ENCODE data around the gene GPR68. TPM values are rescaled to one million over a fixed set of nuclear protein-coding genes. Genes with fewer than 3 reads are reported as not detected.
A peak's percentile ranks its signal among the peaks of the same experiment; 100 is the strongest.
"Not testable (repeated sequence)": the region's sequence is repeated elsewhere in the genome, so short reads cannot be mapped to it uniquely, and the experiment has no call there.

Gene GPR68
- total RNA-seq, 2 experiments from 2014 or later: 0.13 to 0.84 TPM

GRCh38 chr14:91228112-91229004 is 16.1 kb downstream of the GPR68 start:
- Histone ChIP-seq H3K4me1 (ENCODE audit: insufficient read depth, low read length, poor library complexity, severe bottlenecking) (peaks cover 35% of the 10 kb centered on the region), H3K9me3 (ENCODE audit: low read length) (peaks cover 12% of the 10 kb centered on the region), H3K4me3 (ENCODE audit: low read depth, low read length, poor library complexity, severe bottlenecking) (no peak overlapping the region), H3K4me2 (ENCODE audit: low read length) (peak overlapping the region; percentile 52), H3K9me2 (ENCODE audit: insufficient read depth, low read length) (no peaks in the 10 kb centered on the region), H3K27ac (ENCODE audit: low read depth, low read length, poor library complexity, severe bottlenecking) (peak overlapping the region; percentile 22), H2AFZ (ENCODE audit: low read length) (peak overlapping the region; percentile 52; the same call in 1 of the 2 replicates), H3K36me3 (ENCODE audit: insufficient read depth, low read length) (peaks cover 12% of the 10 kb centered on the region), H3K79me2 (ENCODE audit: insufficient read depth, low read depth, low read length) (no peaks in the 10 kb centered on the region), H4K20me1 (ENCODE audit: insufficient read depth, low read length) (no peaks in the 10 kb centered on the region)
- BruUV-seq (replicated peaks): no TSS peak
- intact Hi-C loops (cut with micrococcal nuclease; ENCODE audit: unreplicated experiment): no loop called here
- POLR2A ChIA-PET: interaction anchor here (0.6 to 2.5 kb wide), 4 partner anchors 13 to 731 kb away, joined by 3 to 8 read pairs (median 4); no protein-coding TSS in a partner anchor
- CTCF ChIA-PET (ENCODE audit: unreplicated experiment): interaction anchor here (0.6 to 1.0 kb wide), 2 partner anchors 12 to 24 kb away, joined by 3 to 4 read pairs; no protein-coding TSS in a partner anchor
- TF ChIP-seq EZH2phosphoT487 (IDR thresholded peaks at IDR 0.05; ENCODE audit: borderline replicate concordance, low read depth, low read length) (no peak), CTCF (conservative IDR thresholded peaks at IDR 0.05; ENCODE audit: low read length) (no peak)
- peak; percentile 61 for DNase-seq (ENCODE audit: low spot score)

GRCh38 chr14:91227183-91227628 is 17.3 kb downstream of the GPR68 start:
- no peak for DNase-seq (ENCODE audit: low spot score)
- H2AFZ ChIP-seq (ENCODE audit: low read length): no peak overlapping the region
- no peak overlapping the region for H3K4me2 ChIP-seq (ENCODE audit: low read length)
- no peaks in the 10 kb centered on the region for H4K20me1 ChIP-seq (ENCODE audit: insufficient read depth, low read length)
- H3K27ac ChIP-seq (ENCODE audit: low read depth, low read length, poor library complexity, severe bottlenecking): no peak overlapping the region
- peaks cover 12% of the 10 kb centered on the region for H3K36me3 ChIP-seq (ENCODE audit: insufficient read depth, low read length)
- peaks cover 35% of the 10 kb centered on the region for H3K4me1 ChIP-seq (ENCODE audit: insufficient read depth, low read length, poor library complexity, severe bottlenecking)
- no peak overlapping the region for H3K4me3 ChIP-seq (ENCODE audit: low read depth, low read length, poor library complexity, severe bottlenecking)
- BruUV-seq (replicated peaks): no TSS peak
- ChIA-PET POLR2A (interaction anchor here (0.6 to 2.5 kb wide), 2 partner anchors 14 to 18 kb away, joined by 3 to 8 read pairs; no protein-coding TSS in a partner anchor), CTCF (ENCODE audit: unreplicated experiment) (no interaction called here)
- peaks cover 12% of the 10 kb centered on the region for H3K9me3 ChIP-seq (ENCODE audit: low read length)
- no peaks in the 10 kb centered on the region for H3K9me2 ChIP-seq (ENCODE audit: insufficient read depth, low read length)
- TF ChIP-seq CTCF (conservative IDR thresholded peaks at IDR 0.05; ENCODE audit: low read length) (no peak), EZH2phosphoT487 (IDR thresholded peaks at IDR 0.05; ENCODE audit: borderline replicate concordance, low read depth, low read length) (no peak)
- intact Hi-C loops (cut with micrococcal nuclease; ENCODE audit: unreplicated experiment): no loop called here
- H3K79me2 ChIP-seq (ENCODE audit: insufficient read depth, low read depth, low read length): no peaks in the 10 kb centered on the region

GRCh38 chr14:91226360-91226759 is 18.1 kb downstream of the GPR68 start:
- H4K20me1 ChIP-seq (ENCODE audit: insufficient read depth, low read length); BruUV-seq (replicated peaks); H3K36me3 ChIP-seq (ENCODE audit: insufficient read depth, low read length); H3K4me3 ChIP-seq (ENCODE audit: low read depth, low read length, poor library complexity, severe bottlenecking); H3K27ac ChIP-seq (ENCODE audit: low read depth, low read length, poor library complexity, severe bottlenecking); H2AFZ ChIP-seq (ENCODE audit: low read length); H3K79me2 ChIP-seq (ENCODE audit: insufficient read depth, low read depth, low read length); CTCF ChIA-PET (ENCODE audit: unreplicated experiment); H3K4me2 ChIP-seq (ENCODE audit: low read length); H3K9me2 ChIP-seq (ENCODE audit: insufficient read depth, low read length); DNase-seq (ENCODE audit: low spot score); POLR2A ChIA-PET; intact Hi-C loops (cut with micrococcal nuclease; ENCODE audit: unreplicated experiment): not testable (repeated sequence)
- Histone ChIP-seq H3K9me3 (ENCODE audit: low read length) (peaks cover 10% of the 10 kb centered on the region), H3K4me1 (ENCODE audit: insufficient read depth, low read length, poor library complexity, severe bottlenecking) (peaks cover 35% of the 10 kb centered on the region)

Measured in OCI-LY7 (cell line).